ENCODE results near the gene CTIF. TPM values are rescaled to one million over a fixed set of nuclear protein-coding genes. Genes with fewer than 3 reads are reported as not detected.
A peak's percentile ranks its signal among the peaks of the same experiment; 100 is the strongest.

The CTIF gene
- total RNA-seq, 1 experiment from 2014 or later, result 19.7 TPM

GRCh38 chr18:48665654-48666053 lies 126.8 kb downstream of the CTIF start:
- DNase-seq (ENCODE audit: low read depth), result no peak

GRCh38 chr18:48666613-48667012 lies 127.8 kb downstream of the CTIF start:
- DNase-seq (ENCODE audit: low read depth), result no peak

DNA sequence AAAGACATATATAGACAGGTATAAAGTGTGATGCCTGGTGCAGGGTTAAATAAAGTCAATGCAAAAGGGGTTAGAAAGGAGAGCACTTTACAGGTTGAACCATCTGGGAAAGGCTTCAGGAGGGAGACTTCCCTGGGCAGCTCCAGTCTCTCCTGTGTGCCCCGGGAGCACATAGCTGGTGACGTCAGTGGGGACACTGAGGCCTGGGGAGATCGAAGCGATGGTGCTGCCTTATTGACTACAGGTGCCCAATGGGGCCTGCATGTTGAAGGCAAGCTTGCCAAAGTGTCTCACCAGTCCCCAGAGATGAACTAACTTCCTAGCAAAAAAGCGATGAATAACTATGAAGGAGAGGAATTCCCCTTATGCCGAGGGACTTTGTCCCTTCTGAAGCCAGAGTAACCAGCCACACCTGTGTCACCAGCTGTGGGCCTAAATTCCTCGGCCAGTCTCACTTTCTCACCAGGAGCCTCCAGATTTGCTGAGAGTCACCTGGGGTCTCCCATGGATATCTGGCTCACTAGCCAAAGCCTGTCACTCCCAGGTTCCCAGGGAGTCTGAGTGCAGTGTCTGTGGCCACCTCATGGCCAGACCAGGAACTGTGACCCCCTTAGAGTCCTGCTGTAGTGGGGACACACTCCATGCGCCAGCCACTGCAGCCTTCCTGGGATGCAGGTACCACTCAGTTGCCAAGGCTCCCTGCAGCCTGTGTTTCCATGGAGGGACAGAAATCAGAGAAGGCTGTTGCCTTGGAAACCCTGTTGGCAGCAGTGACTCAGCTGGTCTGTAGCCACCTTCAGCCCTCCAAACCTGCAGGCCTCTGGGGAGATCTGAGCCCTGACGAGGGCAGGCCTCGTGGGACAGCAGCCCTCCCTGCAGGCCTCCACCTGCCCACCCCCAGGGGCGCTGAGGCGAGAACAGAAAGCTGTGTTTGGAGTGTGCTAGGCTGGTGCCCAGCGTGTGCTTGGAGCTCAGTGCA lies 128.7 kb downstream of the CTIF start:
- peak; percentile 68 for DNase-seq (ENCODE audit: low read depth)

DNA sequence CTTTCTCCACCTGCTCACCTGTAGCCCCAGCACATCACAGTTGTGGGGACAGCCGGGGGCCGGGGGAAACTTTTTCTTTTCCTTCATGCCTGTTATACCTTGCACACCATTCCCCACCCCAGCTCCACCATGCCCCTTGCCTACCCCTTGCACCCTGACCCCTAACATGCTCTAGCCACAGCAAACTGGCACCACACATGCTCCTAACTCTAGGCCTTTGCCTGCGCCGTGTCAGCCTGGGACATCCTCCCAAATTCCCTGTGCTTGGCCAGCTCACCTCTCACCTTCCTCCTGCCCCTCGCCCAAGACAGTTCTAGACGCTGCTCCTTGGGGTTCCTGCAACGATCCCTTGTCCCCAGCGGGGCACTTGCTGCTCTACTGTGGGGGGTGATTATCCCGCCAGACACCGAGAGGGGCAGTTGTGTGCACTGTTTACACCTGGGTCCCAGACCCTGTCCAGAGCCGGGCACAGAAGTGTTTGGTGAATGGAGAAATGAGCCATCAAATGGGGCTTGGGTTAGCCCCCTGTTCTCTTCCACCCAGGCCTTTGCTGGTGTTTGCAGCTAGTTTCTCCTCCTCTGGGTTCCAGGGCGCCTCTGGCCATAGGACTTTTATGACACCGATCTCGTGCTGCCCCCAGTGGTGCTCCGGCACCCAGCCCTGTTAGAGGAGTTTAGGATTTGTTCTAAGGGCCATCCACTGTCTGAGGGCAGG lies 129.8 kb downstream of the CTIF start:
- DNase-seq (ENCODE audit: low read depth), result no peak

DNA sequence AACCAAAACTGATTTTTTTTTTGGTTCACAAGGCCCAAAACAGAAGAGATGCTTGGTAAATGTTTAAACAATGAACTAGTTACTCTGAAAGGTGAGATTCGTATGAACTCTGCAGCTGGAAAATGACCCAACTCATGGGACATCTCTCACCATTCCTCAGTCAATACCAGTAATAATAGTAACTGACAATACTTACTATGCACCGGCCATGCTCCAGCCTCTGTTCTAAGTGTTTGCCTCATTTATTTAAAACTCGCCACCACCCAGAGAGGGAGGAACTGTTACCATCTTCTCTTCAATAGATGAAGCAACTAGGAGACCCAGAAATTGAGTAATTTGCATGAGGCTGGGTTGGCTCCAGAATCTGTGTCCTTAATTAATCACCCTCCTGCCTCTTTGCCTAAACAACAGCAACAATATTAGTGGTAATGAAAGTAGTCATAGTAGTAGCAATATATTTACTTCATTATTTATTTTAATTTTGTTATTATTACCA lies 130.4 kb downstream of the CTIF start:
- DNase-seq (ENCODE audit: low read depth), result no peak

- DNase-seq (ENCODE audit: low read depth), result no peak
These were observed 131.3 kb downstream of the CTIF start for GRCh38 chr18:48669991-48670750.

GRCh38 chr18:48670751-48671560 lies 132.1 kb downstream of the CTIF start:
- no peak for DNase-seq (ENCODE audit: low read depth)

GRCh38 chr18:48671561-48671945 lies 132.7 kb downstream of the CTIF start:
- DNase-seq (ENCODE audit: low read depth), result no peak

- DNase-seq (ENCODE audit: low read depth), result no peak
These were observed 134.0 kb downstream of the CTIF start for GRCh38 chr18:48672671-48673340.

GRCh38 chr18:48673456-48673852 lies 134.6 kb downstream of the CTIF start:
- DNase-seq (ENCODE audit: low read depth), result no peak

- peak; percentile 69 for DNase-seq (ENCODE audit: low read depth)
These were observed 135.3 kb downstream of the CTIF start for GRCh38 chr18:48673853-48674721.

DNA sequence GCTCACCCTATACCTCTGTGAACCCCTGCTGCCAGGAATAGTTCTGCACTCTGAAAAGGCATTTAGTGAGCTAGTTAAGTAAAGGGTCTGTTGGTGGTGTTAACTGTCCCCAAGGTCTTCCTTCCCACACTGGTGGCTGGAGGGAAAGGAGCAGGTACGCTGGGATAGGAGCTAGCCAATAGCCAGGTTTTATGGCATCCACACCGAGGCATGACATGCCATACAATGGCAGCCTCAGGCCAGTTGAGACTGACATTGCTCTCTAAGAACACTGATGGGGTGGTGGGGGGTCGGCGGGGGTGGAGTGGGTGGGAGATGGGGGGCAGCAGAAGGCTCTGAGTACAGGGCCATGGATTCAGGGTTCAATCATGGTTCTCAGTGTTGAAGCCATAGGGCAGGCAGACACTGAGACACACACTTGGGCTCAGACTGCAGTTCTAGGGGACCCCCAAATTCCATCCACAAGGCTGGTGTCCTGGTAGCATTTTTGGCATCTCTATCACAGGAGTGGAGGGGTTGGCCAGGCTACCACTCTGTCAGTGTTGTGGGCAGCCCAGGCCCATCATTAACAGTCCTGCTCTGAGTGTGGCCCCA lies 136.0 kb downstream of the CTIF start:
- DNase-seq (ENCODE audit: low read depth), result no peak

- peak; percentile 82 for DNase-seq (ENCODE audit: low read depth)
These were observed 136.5 kb downstream of the CTIF start for GRCh38 chr18:48675352-48675761.

- DNase-seq (ENCODE audit: low read depth), result no peak
These were observed 137.1 kb downstream of the CTIF start for GRCh38 chr18:48675912-48676311.

DNA sequence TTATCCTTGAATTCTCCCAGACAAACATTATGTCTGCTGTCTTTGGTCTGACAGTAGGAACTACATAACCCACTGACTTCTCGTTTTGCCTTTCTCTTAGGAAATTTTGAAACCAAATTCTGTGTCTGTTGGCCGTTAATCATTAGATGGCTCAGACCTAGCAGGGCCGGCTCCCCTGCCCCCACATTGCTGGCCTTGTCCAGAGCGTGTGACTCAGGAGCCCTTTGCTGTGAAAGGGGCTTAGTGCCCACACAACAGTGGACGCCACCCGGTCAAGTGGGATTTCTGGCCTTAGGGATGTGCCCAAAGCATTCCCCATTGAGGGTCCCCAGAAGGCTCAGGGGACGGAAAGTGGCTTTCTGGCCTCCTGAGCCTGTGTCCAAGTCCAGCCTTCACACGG lies 137.5 kb downstream of the CTIF start:
- no peak for DNase-seq (ENCODE audit: low read depth)

DNA sequence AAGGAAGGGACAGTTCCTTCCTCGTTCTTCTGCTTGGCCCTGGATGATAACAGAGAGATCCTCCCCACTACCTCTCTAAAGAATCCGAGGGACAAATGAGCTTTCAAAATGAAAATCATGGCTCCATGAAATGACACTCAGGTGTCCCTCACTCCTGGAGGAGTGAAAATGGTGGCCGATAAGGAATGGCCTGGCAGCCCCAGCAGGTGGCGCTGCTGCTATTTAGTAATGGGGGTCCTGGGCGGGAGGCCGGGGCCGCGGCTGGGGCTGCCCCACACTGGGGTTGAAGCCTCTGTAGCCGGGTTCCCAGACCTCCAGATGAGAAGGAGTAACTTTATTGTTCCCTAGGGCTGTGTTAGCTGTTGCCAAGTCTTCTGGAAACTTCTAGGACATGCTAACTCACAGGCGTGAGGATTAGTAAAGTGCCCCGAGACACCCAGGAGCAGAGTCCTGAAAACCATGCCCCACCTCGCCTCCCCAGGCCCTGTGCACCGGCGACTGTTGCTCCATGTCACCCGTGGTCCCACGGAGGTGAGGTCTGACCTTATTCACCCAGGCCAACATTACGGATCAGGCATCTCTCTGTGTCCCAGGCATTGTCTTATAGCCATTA lies 138.0 kb downstream of the CTIF start:
- DNase-seq (ENCODE audit: low read depth), result peak; percentile 56

GRCh38 chr18:48678237-48679115 lies 139.6 kb downstream of the CTIF start:
- DNase-seq (ENCODE audit: low read depth), result no peak

- peak; percentile 7 for DNase-seq (ENCODE audit: low read depth)
These were observed 140.4 kb downstream of the CTIF start for GRCh38 chr18:48679236-48679635.

Measured in M059J (cell line).